ENCODE measurements around the gene ZFP57.
A peak's percentile ranks its signal among the peaks of the same experiment; 100 is the strongest.

The ZFP57 gene

DNA sequence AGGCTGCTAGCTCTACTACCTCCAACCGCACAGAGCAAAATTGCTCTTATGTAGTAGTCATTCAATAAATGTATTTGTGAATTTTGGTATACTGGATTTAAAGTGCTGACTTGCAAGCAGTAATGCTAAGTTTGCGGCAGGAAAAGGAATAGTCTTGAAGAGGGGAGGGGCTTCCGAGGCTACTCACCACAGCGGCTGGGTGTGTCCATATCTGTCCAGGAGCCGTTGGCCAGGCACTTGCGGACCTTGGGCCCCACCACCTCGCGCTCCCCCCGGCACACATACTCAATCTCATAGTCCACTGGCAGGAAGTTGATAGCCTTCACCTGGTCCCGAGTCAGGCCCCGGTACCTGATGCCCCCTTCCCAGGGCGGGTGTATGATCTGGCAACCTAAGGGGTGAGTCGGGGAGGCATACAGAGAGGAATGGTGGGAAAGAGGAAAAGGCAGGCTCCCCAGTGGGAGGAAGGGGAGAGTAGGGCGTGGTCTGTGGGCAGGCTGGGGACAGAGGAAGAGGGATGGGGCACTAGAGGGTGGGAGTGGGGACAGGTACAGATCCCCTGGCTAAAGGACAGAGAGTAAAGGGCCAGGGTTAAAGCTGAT, 49.6 kb downstream of the ZFP57 start:
- peak overlapping the region; percentile 60 for H3K4me3 ChIP-seq (ENCODE audit: control insufficient read depth, low read depth, low read length)

DNA sequence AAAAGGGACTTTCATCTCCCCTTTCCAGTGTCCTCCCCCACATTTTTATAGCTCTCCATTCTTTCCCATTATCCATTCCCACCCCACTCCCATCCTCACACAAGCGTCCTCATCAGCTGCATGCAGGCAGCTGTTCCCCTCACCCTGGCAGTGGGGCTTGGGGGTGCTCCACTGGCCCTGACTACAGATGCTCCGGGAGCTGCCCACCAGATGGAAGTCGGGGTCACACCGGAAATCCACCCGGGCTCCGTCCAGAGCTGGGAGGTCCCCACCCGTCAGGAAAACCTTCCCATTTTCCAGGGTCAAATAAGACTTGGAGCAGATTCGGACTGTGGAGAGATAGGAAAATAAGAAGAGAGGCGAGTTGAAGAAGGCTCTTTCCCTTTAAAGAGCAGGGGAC, 50.6 kb downstream of the ZFP57 start:
- TF ChIP-seq, protein P1, sequence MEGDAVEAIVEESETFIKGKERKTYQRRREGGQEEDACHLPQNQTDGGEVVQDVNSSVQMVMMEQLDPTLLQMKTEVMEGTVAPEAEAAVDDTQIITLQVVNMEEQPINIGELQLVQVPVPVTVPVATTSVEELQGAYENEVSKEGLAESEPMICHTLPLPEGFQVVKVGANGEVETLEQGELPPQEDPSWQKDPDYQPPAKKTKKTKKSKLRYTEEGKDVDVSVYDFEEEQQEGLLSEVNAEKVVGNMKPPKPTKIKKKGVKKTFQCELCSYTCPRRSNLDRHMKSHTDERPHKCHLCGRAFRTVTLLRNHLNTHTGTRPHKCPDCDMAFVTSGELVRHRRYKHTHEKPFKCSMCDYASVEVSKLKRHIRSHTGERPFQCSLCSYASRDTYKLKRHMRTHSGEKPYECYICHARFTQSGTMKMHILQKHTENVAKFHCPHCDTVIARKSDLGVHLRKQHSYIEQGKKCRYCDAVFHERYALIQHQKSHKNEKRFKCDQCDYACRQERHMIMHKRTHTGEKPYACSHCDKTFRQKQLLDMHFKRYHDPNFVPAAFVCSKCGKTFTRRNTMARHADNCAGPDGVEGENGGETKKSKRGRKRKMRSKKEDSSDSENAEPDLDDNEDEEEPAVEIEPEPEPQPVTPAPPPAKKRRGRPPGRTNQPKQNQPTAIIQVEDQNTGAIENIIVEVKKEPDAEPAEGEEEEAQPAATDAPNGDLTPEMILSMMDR (conservative IDR thresholded peaks at IDR 0.05; ENCODE audit: control insufficient read depth, insufficient read depth, low read depth, low read length): no peak
- H3K4me3 ChIP-seq (ENCODE audit: control insufficient read depth, low read depth, low read length): no peak overlapping the region
- no peak for DNase-seq (ENCODE audit: low read depth)

More for the DNA sequence above, 49.6 kb downstream of the ZFP57 start:
- no peak for DNase-seq (ENCODE audit: low read depth)
- TF ChIP-seq, protein P1 (conservative IDR thresholded peaks at IDR 0.05; ENCODE audit: control insufficient read depth, insufficient read depth, low read depth, low read length): no peak

DNA sequence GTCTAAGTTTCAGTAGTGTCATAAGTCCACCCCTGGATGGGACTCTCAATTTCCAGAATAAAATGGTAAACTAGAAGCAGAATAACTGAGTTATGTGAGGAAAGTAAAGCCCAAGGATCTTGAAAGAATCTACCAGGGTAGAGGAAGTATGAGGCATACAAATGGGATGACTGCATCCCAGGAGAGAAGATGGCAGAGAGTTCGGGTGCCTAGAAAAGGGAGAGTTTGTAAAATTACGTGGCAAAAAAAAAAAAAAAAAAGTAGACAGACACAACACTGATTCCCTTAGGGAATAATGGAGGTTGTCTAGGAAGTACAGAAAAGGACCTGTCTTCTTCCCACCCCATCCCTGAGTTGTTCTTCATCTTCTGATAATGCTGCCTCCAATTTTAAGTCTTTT, 51.4 kb downstream of the ZFP57 start:
- TF ChIP-seq, protein P1 (conservative IDR thresholded peaks at IDR 0.05; ENCODE audit: control insufficient read depth, insufficient read depth, low read depth, low read length): no peak
- DNase-seq (ENCODE audit: low read depth): no peak
- no peak overlapping the region for H3K4me3 ChIP-seq (ENCODE audit: control insufficient read depth, low read depth, low read length)

DNA sequence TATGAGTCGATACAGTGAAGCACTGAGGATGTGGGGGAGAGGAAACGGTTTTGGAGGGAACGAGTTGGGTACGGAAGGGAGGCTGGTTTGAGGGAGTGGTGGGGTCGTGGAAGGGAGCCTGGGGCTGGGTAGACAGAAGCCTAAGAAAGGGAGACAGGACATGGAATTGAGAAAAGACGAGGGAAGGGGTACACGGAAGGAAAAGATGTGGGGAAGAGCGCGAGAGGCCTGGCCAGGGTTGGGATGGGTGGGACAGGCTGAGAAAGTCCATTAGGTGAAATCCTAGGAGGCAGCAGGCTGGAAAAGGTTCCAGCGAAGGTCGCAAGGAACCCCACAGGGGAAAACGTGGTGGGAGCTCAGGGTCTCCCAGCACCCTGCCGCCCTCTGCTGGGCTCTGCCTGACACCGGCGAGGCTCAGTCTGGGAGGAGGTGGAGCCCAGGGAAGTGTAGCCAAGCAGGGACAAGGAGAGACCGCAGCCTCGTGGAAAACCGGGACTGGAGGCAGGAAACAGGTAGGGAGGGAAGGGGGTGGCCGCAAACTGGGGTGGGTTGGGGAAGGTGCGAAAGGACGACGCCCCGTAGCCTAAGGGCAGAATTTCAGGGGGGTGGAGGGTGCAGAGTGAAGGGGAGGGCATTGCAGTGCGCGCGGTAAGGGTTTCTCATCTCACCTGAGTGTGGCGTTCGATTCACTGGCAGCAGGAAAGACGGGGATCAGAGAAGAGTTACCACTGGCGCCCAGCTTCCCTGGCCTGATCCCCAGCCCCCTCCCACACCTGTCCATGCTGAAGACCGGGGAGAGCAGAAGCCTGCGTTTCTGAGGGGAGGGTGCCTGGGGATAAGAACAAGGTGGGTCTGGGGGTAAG, 52.3 kb downstream of the ZFP57 start:
- TF ChIP-seq, protein P1 (conservative IDR thresholded peaks at IDR 0.05; ENCODE audit: control insufficient read depth, insufficient read depth, low read depth, low read length): peak; percentile 75
- DNase-seq (ENCODE audit: low read depth): peak; percentile 76
- H3K4me3 ChIP-seq (ENCODE audit: control insufficient read depth, low read depth, low read length): peak overlapping the region; percentile 73

DNA sequence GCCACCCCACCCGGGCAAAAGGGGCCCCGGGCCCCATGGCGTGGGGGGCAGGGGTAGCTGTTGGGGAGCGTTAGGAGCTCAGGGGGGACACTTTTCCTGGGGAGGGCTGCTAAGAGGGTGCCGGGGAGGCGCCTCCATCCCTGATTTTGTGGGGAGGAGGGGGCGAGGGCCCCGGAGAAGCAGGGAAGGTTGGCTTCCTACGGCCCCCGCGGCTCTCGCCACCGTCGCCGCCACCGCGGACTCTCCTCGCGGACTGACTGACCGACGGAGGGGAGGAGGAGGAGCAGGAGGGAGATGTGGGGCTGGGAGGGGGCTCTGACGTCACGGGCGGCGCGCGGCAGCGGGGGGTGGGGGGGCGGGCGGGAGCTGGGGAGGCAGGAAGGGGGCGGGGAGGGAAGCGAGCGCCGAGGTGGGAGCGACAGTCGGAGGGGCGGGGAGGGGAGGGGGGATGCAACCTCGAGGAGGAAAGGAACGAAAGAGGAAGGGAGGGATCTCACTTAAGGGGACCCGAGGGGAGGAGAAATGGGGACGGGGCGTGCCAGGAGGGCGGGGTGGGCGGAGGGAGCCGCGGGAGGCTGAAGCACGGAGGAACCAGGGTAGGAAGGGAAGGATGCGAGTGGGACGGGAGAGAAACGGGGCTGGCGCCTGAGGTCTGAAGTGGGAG, 53.1 kb downstream of the ZFP57 start:
- H3K4me3 ChIP-seq (ENCODE audit: control insufficient read depth, low read depth, low read length): peak overlapping the region; percentile 73
- TF ChIP-seq, protein P1 (conservative IDR thresholded peaks at IDR 0.05; ENCODE audit: control insufficient read depth, insufficient read depth, low read depth, low read length): no peak
- peak; percentile 86 for DNase-seq (ENCODE audit: low read depth)

DNA sequence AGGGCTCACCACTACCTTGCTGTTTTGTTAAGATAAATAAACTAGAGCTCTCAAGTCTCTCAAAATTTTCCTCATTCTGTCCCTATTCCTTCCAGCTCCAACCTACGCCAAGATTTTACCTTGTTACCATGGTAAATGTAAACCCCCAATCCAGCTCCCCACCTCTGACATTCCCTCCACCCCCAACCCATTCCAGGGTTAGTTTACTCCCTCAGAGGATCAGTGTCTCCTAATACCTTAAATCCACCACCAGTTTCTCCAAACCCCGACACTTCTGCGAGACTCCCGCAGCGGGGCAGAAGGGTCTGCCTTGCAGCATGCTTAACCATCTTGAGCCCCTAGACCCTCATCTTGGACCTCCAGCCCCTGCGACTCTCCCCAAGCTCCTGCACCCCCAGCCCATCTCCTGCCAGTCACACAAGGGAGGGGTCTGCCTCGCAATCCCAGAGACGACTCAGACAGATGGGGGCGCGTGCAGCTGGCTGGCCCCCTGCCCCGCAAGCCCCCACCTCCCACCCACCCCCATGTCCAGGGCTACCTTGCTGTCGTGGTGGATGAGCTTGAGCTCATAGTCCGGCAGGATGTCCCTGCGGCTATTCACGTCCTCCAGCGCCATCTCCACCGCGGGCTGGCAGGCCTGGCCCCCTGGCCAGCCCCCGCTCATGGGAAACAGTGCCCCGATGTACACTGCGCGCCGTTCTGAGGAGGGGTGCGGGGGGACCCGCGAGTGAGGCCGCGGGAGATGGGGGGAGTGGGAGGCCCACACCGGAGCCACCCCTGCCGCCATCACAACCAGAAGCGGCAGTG, 53.8 kb downstream of the ZFP57 start:
- H3K4me3 ChIP-seq (ENCODE audit: control insufficient read depth, low read depth, low read length): peak overlapping the region; percentile 73
- TF ChIP-seq, protein P1 (conservative IDR thresholded peaks at IDR 0.05; ENCODE audit: control insufficient read depth, insufficient read depth, low read depth, low read length): no peak
- DNase-seq (ENCODE audit: low read depth): no peak

All from fibroblast of mammary gland (primary cell).